ENCODE measurements around the gene AFDN. TPM values are rescaled to one million over a fixed set of nuclear protein-coding genes. Genes with fewer than 3 reads are reported as not detected.

AFDN gene
- total RNA-seq, 1 donor from 2014 or later, result 109 TPM

DNA sequence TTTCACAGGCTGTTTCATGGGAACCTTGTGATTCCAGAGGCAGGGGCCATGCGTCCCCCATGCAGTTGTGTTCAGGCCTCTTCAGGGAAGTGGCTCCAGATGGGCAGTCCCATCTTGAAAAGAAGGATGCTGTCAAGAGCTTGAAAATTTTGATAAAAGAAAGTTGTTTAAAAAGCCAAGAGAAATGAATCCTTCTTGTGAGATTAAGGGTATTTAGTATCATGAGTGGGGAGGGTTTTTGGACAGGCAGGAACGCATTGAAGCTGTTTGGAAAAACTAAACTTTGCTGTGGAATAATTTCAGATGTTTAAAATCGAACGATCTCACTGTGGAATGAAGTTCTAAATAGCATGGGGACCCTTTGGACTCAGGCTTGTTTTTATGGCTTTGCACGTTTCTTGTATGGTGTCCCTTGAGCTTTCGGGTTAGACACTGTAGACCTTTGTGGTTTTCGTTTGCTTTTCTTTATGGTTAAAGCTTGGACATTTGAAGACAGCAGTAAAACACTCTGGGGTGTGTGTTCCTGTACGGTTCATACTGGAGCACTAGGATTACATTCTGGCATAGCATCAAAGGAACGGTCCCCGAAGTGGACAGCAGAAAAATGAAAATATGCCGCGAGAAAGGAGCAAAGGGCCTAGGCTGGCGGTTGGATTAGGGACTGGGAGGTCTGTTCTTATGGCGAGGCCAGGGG lies 188.9 kb downstream of the AFDN start:
- DNase-seq (ENCODE audit: low read depth), result no peak
- H3K4me3 ChIP-seq (ENCODE audit: low read depth, low read length), result no peak overlapping the region
- TF ChIP-seq, protein P1, sequence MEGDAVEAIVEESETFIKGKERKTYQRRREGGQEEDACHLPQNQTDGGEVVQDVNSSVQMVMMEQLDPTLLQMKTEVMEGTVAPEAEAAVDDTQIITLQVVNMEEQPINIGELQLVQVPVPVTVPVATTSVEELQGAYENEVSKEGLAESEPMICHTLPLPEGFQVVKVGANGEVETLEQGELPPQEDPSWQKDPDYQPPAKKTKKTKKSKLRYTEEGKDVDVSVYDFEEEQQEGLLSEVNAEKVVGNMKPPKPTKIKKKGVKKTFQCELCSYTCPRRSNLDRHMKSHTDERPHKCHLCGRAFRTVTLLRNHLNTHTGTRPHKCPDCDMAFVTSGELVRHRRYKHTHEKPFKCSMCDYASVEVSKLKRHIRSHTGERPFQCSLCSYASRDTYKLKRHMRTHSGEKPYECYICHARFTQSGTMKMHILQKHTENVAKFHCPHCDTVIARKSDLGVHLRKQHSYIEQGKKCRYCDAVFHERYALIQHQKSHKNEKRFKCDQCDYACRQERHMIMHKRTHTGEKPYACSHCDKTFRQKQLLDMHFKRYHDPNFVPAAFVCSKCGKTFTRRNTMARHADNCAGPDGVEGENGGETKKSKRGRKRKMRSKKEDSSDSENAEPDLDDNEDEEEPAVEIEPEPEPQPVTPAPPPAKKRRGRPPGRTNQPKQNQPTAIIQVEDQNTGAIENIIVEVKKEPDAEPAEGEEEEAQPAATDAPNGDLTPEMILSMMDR (conservative IDR thresholded peaks at IDR 0.05; ENCODE audit: low read depth, low read length), result no peak

DNA sequence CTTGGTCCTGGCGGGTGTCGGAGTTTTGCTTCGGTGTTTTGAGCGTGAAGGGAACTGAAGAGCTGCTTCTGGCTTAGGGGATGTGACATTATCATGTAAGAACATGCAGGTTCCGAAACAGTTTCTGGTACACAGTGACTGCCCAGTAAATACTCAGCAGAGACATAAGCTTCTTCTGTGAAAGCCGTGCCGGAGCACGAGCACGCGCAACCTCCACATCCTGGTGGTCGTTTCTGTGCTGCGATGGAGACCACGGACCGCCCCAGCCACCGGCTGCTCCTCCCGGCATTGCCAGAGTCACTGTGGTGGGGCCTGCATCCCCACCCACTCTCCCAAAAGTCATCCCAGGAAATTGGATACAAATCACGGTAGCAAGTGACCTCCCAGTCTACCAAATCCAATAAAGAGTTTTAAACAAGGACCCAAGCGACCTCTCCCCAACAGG lies 189.5 kb downstream of the AFDN start:
- DNase-seq (ENCODE audit: low read depth), result no peak
- TF ChIP-seq, protein P1 (conservative IDR thresholded peaks at IDR 0.05; ENCODE audit: low read depth, low read length), result no peak
- no peak overlapping the region for H3K4me3 ChIP-seq (ENCODE audit: low read depth, low read length)

DNA sequence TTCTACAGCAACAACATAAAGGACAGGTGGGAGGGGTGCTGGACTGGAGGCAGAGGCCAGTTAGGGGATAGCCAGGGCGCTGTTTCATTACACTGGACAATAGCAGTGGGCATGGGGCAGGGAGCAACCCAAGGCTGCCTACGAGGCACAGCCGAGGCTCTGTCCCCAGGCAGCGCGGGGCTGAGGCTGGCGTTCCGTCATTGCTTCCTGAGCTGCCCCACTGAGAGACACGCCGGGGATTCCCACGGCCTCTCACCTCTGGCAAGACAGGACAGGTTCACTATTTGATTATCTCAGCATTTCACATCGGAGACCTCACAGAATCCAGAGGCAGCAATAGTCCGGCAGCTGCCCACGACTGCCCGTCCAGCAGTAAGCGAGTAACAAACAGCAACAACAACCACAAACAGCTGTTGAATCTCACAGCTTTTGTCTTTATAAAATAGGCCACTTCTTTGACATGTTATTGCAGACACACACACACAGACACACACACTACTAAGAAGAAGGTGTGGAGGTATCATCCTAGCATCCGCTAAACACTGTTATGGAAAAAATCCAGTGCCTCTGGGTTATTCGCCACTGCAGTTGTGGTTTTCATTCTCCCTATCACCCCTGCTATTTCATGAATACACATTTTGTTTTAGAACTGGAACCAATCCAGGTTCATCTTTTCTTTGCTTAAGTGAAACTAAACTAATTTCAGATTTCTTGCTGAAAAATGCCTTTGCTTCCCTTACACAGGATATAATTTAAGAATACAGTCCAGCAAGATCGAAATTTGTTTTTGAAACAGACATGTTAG lies 190.2 kb downstream of the AFDN start:
- H3K4me3 ChIP-seq (ENCODE audit: low read depth, low read length), result no peak overlapping the region
- no peak for DNase-seq (ENCODE audit: low read depth)

DNA sequence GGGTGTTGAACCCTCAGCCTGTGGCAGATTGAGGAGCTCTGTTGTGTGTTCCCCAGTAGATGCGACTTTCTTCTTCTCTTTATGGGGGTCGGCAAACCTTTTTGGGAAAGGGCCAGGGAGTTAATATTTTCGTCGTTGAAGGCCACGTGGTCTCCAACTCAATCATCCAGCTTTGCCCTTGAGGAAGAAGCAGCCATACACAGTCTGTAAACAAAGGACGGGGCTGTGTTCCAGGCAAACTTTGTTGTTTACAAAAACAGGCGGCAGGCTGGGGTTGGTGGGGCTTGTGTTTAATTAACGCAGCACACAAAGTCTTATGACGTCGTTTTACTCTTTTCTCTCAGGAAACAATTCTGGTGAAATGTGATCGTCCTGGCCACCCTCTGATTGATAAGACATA lies 190.9 kb downstream of the AFDN start:
- TF ChIP-seq, protein P1 (conservative IDR thresholded peaks at IDR 0.05; ENCODE audit: low read depth, low read length), result no peak
- DNase-seq (ENCODE audit: low read depth), result no peak
- no peak overlapping the region for H3K4me3 ChIP-seq (ENCODE audit: low read depth, low read length)

More for the DNA sequence above, 190.2 kb downstream of the AFDN start:
- TF ChIP-seq, protein P1 (conservative IDR thresholded peaks at IDR 0.05; ENCODE audit: low read depth, low read length), result no peak

DNA sequence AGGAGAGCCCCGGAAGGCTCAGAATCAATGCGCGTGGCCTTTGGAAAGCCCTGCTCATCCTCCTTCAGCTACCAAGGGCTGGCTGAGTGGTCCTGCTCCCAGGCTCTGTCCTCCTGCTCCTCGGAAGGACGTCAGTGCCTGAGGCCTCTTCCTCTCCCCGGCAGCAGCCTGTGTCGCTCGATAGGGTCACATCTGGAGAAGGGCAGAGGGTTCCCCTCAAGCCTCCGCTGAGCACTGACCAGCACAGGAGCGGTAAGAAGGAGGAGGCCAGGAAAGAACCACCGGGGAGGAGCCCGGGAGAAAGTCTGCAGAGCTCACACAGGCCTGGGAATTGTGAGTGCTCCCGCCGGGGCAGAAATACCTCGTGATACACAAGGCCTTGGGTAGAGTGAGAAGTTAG lies 192.0 kb downstream of the AFDN start:
- TF ChIP-seq, protein P1 (conservative IDR thresholded peaks at IDR 0.05; ENCODE audit: low read depth, low read length), result no peak
- no peak for DNase-seq (ENCODE audit: low read depth)
- no peak overlapping the region for H3K4me3 ChIP-seq (ENCODE audit: low read depth, low read length)

DNA sequence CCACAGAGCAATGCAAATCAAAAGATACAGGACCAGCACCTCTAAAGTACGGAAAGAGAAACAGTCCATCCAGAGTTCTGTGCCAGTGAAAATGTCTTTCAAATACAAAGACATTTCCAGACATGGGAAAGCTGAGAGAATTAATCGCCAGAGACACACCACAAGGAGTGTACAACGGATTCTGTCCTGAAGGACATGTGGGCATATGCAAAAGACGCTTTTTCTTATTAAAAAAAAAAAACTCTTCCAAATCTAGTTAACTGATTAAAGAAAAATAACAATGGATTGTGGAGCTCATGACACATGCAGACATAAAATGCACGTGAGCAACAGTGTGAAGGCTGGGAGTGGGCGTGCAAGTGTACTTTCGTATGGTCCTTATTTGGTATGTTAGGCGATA lies 193.5 kb downstream of the AFDN start:
- no peak overlapping the region for H3K4me3 ChIP-seq (ENCODE audit: low read depth, low read length)
- DNase-seq (ENCODE audit: low read depth), result no peak
- TF ChIP-seq, protein P1 (conservative IDR thresholded peaks at IDR 0.05; ENCODE audit: low read depth, low read length), result no peak
